OCI-LY3 (cell line): ENCODE measurements around the gene NFATC3.

Source experiments
- H2AFZ ChIP-seq: fragments of 200-600, 300-600 bp; shearing (Covaris generic); 2 replicates; pipeline ENCODE4 v1.6.0; 2014; ENCODE audit warnings: antibody characterized with exemption, low read depth, low read length
- H3K27ac ChIP-seq: fragments of 200-600, 300-600 bp; sonication (generic); 2 replicates; pipeline ENCODE4 v1.5.1; 2014; ENCODE audit warnings: mild to moderate bottlenecking, low read length, moderate library complexity, mixed read lengths
- H3K27me3 ChIP-seq: fragments of 200-600, 300-600 bp; sonication (generic); 2 replicates; pipeline ENCODE4 v1.6.1; 2014; ENCODE audit warnings: low read depth, low read length, mixed read lengths
- H3K36me3 ChIP-seq: fragments of 200-600, 300-600 bp; sonication (generic); replicated peaks from 2 replicates; pipeline ENCODE3; 2014; ENCODE audit warnings: low read depth, low read length, mixed read lengths
- H3K4me1 ChIP-seq: fragments of 300-600, 200-600 bp; sonication (generic); 2 replicates; pipeline ENCODE4 v1.6.1; 2014; ENCODE audit warnings: low read length, mixed read lengths
- H3K4me2 ChIP-seq: fragments of 200-600, 300-600 bp; sonication (generic); 2 replicates; pipeline ENCODE4 v1.6.1; 2014; ENCODE audit warnings: low read length, mixed read lengths
- H3K4me3 ChIP-seq: fragments of 300-600, 200-600 bp; sonication (generic); 2 replicates; pipeline ENCODE4 v1.5.1; 2014; ENCODE audit warnings: antibody characterized with exemption, mild to moderate bottlenecking, low read length, moderate library complexity
- H3K79me2 ChIP-seq: fragments of 300-600, 200-600 bp; shearing (Covaris generic); 2 replicates; pipeline ENCODE4 v1.6.1; 2014; ENCODE audit warnings: mild to moderate bottlenecking, low read length, mixed read lengths
- H3K9ac ChIP-seq: fragments of 300-600, 200-600 bp; shearing (Covaris generic); 2 replicates; pipeline ENCODE4 v1.6.0; 2014; ENCODE audit warnings: mild to moderate bottlenecking, low read length, moderate library complexity
- H3K9me3 ChIP-seq: fragments of 200-600, 300-600 bp; shearing (Covaris generic); 2 replicates; pipeline ENCODE4 v1.6.1; 2014; ENCODE audit warnings: low read length, mixed read lengths; ENCODE audit not compliant: insufficient read depth
- H4K20me1 ChIP-seq: fragments of 200-600, 300-600 bp; sonication (generic); 2 replicates; pipeline ENCODE4 v1.6.1; 2016; ENCODE audit warnings: low read length, mixed read lengths; ENCODE audit not compliant: insufficient read depth
- CTCF ChIP-seq: fragments of 200-600, 300-600 bp; sonication (generic); IDR thresholded peaks from 2 replicates; pipeline ENCODE4 v1.5.1; 2014; ENCODE audit warnings: antibody characterized with exemption, low read length, low read depth
- EZH2phosphoT487 ChIP-seq: fragments of 200-600 bp; shearing (Covaris generic); IDR thresholded peaks from 2 replicates; pipeline ENCODE4 v1.6.1; 2018; ENCODE audit warnings: antibody characterized with exemption, mixed run types, low read depth

Gene NFATC3

GRCh38 chr16:68085259-68086071, at the start of gene NFATC3:
Gene NFATC3 (plus strand): TSS chr16:68085370. CDS start chr16:68085682, 312 bp downstream.
- Histone ChIP-seq H3K9ac (peak within 1 kb of the TSS; percentile 96), H3K27me3 (no peaks in the 10 kb centered on the region), H3K4me3 (peak within 1 kb of the TSS; percentile 92), H3K4me2 (peak within 1 kb of the TSS; percentile 88), H3K4me1 (peaks cover 42% of the 10 kb centered on the region), H2AFZ (peak within 1 kb of the TSS; percentile 71; the same call in 1 of the 2 replicates), H3K27ac (peak within 1 kb of the TSS; percentile 89), H3K9me3 (no peaks in the 10 kb centered on the region), H3K79me2 (peaks cover 50% of the 10 kb centered on the region), H4K20me1 (peaks cover 16% of the 10 kb centered on the region), H3K36me3 (no peaks in the 10 kb centered on the region)
- no peak for TF ChIP-seq CTCF
- TF ChIP-seq EZH2phosphoT487: no peak

GRCh38 chr16:68037841-68038597, 47.2 kb upstream of the NFATC3 start:
- peak overlapping the region; percentile 96 for H3K4me2 ChIP-seq
- H3K4me3 ChIP-seq: peak overlapping the region; percentile 71
- no peak for TF ChIP-seq EZH2phosphoT487
- no peak for TF ChIP-seq CTCF

GRCh38 chr16:68040506-68041288, 44.5 kb upstream of the NFATC3 start:
- 0 out of 2 replicates have a peak, but pooled peaks cover 4% of the 10 kb centered on the region for H4K20me1 ChIP-seq
- no peaks in the 10 kb centered on the region for H3K27me3 ChIP-seq
- peaks cover 9% of the 10 kb centered on the region for H3K36me3 ChIP-seq
- H3K4me2 ChIP-seq: peak overlapping the region; percentile 30
- H3K27ac ChIP-seq: peak overlapping the region; percentile 62
- H3K79me2 ChIP-seq: peaks cover 4% of the 10 kb centered on the region; the same call in 1 of the 2 replicates
- TF ChIP-seq EZH2phosphoT487 (no peak), CTCF (peak; percentile 93)
- H3K9ac ChIP-seq: peak overlapping the region; percentile 30; the same call in 1 of the 2 replicates
- H2AFZ ChIP-seq: no peak overlapping the region
- H3K4me3 ChIP-seq: peak overlapping the region; percentile 11; the same call in 1 of the 2 replicates
- H3K4me1 ChIP-seq: peaks cover 34% of the 10 kb centered on the region
- no peaks in the 10 kb centered on the region for H3K9me3 ChIP-seq

More at GRCh38 chr16:68037841-68038597, 47.2 kb upstream of the NFATC3 start:
- Histone ChIP-seq H3K27ac (peak overlapping the region; percentile 95), H3K9me3 (no peaks in the 10 kb centered on the region), H3K27me3 (no peaks in the 10 kb centered on the region), H3K36me3 (peaks cover 9% of the 10 kb centered on the region), H4K20me1 (0 out of 2 replicates have a peak, but pooled peaks cover 4% of the 10 kb centered on the region), H3K9ac (peak overlapping the region; percentile 75), H2AFZ (0 out of 2 replicates have a peak overlapping the region, but pooled peaks have one; percentile 20), H3K79me2 (peaks cover 4% of the 10 kb centered on the region; the same call in 1 of the 2 replicates), H3K4me1 (peaks cover 34% of the 10 kb centered on the region)
